HG02938 (cell line): Measurements from ENCODE around the gene VCAM1.

ENCODE experiments used
- ATAC-seq: cut with Tn5 transposase; IDR thresholded peaks from one replicate; pipeline ENCODE4 v1.9.1; 2021; ENCODE audit warnings: mild to moderate bottlenecking, moderate library complexity; ENCODE audit not compliant: unreplicated experiment

The VCAM1 gene

GRCh38 chr1:100722221-100722620 lies 2.7 kb downstream of the VCAM1 start:
- no peak for ATAC-seq

GRCh38 chr1:100724281-100724680 lies 4.7 kb downstream of the VCAM1 start:
- ATAC-seq = no peak

GRCh38 chr1:100730130-100730529 lies 10.6 kb downstream of the VCAM1 start:
- no peak for ATAC-seq

GRCh38 chr1:100731309-100731708 lies 11.8 kb downstream of the VCAM1 start:
- ATAC-seq = no peak

- no peak for ATAC-seq
Measured at GRCh38 chr1:100731758-100732157, 12.2 kb downstream of the VCAM1 start.

- no peak for ATAC-seq
Measured at GRCh38 chr1:100734676-100735075, 15.1 kb downstream of the VCAM1 start.

GRCh38 chr1:100735244-100735643 lies 15.7 kb downstream of the VCAM1 start:
- ATAC-seq = no peak

- ATAC-seq = no peak
Measured at GRCh38 chr1:100736324-100736723, 16.8 kb downstream of the VCAM1 start.

- no peak for ATAC-seq
Measured at GRCh38 chr1:100736746-100737145, 17.2 kb downstream of the VCAM1 start.

GRCh38 chr1:100746542-100746932 lies 27.0 kb downstream of the VCAM1 start:
- no peak for ATAC-seq

- no peak for ATAC-seq
Measured at GRCh38 chr1:100747771-100748170, 28.2 kb downstream of the VCAM1 start.

- ATAC-seq = no peak
Measured at GRCh38 chr1:100750005-100750885, 30.7 kb downstream of the VCAM1 start.

GRCh38 chr1:100752791-100753190 lies 33.2 kb downstream of the VCAM1 start:
- ATAC-seq = no peak

GRCh38 chr1:100757946-100758345 lies 38.4 kb downstream of the VCAM1 start:
- ATAC-seq = no peak

GRCh38 chr1:100759188-100759587 lies 39.6 kb downstream of the VCAM1 start:
- no peak for ATAC-seq

GRCh38 chr1:100760511-100760910 lies 41.0 kb downstream of the VCAM1 start:
- ATAC-seq = no peak

GRCh38 chr1:100762461-100762860 lies 42.9 kb downstream of the VCAM1 start:
- ATAC-seq = no peak

GRCh38 chr1:100767176-100767890 lies 47.8 kb downstream of the VCAM1 start:
- ATAC-seq = no peak

- no peak for ATAC-seq
Measured at GRCh38 chr1:100769323-100769722, 49.8 kb downstream of the VCAM1 start.

- ATAC-seq = no peak
Measured at GRCh38 chr1:100769906-100770646, 50.5 kb downstream of the VCAM1 start.

GRCh38 chr1:100773444-100773843 lies 53.9 kb downstream of the VCAM1 start:
- no peak for ATAC-seq
